DLD1 (cell line): Measurements from ENCODE around the gene ZNF280D.
"Not testable (repeated sequence)": the region's sequence is repeated elsewhere in the genome, so short reads cannot be mapped to it uniquely, and the experiment has no call there.

Experiments
- in situ Hi-C: cut with HindIII; loops from 2 replicates; pipeline ENCODE4 v1.10.0; 2017; ENCODE audit warnings: low sequenced_read_pairs

Gene ZNF280D

DNA sequence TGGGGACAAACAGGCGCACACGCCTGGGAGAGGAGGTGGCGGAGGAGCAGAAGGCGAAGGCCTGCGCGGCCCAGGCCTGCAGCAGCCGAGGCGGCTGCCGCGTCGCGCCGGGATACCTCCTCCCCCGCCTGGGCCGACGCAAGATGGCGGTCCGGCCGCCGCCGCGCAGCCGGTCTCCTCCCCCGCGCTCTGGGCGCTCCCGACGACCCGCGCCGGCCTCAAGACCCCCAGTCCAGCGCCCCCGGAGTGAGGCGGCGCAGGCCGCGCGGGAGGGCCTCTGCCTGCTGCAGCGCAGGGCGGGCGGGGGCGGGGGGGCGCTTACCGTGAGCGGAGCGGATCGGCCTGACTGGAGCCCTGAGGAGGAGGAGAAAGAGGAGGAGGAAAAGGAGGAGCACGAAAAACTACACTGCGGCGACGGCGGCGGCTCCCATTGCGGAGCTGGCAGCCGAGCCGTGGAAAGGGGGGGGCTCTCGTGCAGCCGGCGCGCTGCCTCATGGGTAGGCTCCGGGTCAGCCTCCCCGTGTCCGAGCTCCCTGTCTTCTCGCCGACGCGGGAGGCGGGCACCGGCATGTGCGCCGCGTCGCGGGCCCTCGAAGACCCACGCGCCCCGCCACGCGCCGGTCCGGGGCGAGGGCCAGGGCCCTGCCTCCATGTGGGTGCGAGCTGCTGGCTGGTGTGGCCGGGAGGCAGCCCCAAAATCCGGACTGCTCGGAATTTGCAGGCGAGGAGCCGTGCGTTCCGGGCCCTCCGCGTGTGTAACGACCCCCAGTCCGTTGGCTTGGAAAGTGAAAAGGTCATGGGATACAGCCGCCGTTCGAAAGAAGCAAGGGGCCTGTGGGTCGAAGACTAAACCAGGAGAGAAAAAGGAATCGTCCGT is at the start of gene ZNF280D:
Gene ZNF280D (minus strand): TSS at position 374 of the 877 bp plus-strand sequence. CDS start 26,400 bp downstream, outside the sequence.
- in situ Hi-C loops, result no loop called here

DNA sequence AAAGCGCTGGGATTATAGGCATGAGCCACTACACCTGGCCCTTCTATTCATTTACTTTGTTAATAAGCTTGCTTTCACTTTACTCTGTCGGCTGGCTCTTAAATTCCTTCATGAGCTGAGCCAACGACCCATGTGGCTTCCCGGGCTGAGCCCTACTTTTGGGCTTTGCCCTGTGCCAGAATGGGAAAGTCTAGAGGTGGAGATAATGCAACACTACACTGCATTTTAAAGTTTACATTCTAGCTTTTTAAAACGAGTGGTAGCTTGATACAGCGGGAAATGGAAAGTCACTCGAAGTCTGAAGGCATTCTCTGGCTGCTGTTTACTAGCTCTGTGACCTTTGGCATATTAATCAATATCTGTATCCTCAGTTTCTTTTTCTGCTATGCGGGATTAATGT is 49.0 kb upstream of the ZNF280D start:
- in situ Hi-C loops, result no loop called here

GRCh38 chr15:56781666-56782065 is 48.4 kb upstream of the ZNF280D start:
- in situ Hi-C loops, result no loop called here

DNA sequence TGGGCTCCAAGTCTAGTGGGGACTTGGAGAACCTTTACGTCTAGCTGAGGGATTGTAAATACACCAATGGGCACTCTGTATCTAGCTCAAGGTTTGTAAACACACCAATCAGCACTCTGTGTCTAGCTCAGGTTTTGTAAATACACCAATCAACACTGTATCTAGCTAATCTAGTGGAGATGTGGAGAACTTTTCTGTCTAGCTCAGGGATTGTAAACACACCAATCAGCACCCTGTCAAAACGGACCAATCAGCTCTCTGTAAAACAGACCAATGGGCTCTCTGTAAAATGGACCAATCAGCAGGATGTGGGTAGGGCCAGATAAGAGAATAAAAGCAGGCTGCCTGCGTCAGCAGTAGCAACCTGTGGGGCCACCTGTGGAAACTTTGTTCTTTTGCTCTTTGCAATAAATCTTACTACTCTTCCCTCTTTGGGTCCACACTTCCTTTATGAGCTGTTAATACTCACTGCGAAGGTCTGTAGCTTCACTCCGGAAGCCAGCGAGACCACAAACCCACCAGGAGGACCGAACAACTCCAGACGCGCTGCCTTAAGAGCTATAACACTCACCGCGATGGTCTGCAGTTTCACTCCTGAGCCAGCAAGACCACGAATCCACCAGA is 46.9 kb upstream of the ZNF280D start:
- in situ Hi-C loops, result not testable (repeated sequence)

GRCh38 chr15:56779449-56779848 is 46.1 kb upstream of the ZNF280D start:
- in situ Hi-C loops, result not testable (repeated sequence)

- in situ Hi-C loops, result no loop called here
Observed at GRCh38 chr15:56778761-56779160, 45.5 kb upstream of the ZNF280D start.

DNA sequence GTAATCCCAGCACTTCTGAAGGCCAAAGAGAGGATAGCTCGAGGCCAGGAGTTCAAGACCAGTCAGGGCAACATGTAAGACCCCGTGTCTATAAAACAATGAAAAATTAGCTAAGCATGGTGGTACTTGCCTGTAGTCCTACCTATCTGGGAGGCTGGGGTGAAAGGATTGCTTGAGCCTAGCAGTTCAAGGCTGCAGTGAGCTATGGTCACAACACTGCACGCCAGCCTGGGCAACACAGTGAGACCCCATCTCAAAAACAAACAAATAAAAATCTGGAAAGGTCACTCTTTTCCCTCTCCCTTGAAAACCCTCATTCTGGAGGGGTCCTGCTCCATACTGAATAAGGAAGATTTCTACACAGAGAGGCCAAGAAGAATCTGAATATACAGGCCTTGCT is 43.5 kb upstream of the ZNF280D start:
- in situ Hi-C loops, result no loop called here

DNA sequence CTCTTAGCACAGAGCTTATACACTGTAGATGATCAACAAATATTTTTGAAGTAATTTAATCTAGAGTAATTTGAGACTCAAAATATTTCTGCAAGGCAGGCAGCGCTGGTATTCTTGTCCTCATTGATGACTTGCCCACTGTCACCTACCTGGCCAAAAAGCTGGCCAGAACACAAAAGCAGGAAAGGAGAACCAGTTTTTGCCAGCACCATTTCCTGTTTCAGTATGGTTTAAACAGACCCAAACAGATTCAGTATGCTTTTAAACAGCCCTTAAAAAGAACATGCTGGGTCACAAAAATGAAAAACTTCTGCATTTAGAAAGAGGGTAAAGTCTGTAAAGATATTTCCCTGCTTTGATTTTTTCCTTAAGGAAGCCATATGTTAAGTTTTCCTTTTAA is 42.3 kb upstream of the ZNF280D start:
- in situ Hi-C loops, result no loop called here

- in situ Hi-C loops, result no loop called here
Observed at GRCh38 chr15:56774356-56774755, 41.0 kb upstream of the ZNF280D start.

DNA sequence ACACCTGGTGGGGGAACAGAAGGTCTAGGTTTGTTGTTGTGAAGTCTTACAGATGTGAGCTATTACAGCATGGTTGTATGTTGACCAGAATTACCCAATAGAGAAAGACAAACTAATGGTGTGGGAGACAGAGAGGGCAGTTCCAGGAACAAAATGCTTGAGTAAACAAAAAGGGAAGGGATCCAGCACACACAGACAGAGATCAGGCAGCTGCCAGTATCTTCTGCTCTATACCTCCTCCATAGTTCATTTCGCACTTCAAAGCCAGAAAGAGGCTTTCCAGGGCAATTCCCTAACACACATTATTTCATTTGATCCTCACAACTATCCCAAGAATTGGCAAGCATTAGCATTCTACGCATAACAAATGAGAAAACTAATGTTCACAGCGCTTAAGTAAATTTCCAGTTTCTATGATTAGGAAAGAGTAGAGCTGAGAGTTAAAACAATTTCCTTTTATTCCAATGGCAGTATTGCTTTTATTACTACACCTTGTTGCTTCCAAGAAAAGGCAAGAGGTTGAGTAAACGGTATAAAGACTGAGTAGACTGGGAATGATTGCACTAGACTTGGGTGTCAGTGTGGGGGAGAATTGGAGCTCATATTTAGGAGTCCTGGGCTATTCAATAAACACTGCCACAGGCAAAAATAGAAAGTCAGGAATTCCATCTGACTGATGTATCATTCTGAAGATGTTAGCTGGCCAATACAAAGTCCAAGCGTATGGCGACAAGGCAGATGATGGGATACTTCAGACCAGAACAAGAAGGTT is 39.7 kb upstream of the ZNF280D start:
- in situ Hi-C loops, result no loop called here

DNA sequence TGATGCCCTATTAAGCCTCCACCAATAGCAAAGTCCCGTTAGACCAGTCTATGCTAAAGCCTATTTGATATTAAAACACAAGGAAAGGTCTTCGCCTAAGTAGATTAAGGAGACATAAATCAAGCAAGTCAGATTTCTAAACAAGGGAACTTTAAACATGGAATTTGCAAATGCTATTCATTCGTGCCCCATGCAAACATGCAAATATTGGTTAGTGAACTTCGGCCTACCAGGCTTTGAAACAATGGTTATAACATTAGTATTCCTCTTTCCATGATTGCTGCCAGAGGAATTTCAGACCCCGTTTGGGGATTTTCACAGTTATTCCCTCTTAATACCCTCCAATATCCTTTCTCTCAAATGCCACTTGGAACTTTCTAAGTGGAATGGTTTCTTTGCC is 36.9 kb upstream of the ZNF280D start:
- in situ Hi-C loops, result no loop called here

GRCh38 chr15:56767315-56767714 is 34.0 kb upstream of the ZNF280D start:
- in situ Hi-C loops, result no loop called here

- in situ Hi-C loops, result no loop called here
Observed at GRCh38 chr15:56765251-56765650, 31.9 kb upstream of the ZNF280D start.

DNA sequence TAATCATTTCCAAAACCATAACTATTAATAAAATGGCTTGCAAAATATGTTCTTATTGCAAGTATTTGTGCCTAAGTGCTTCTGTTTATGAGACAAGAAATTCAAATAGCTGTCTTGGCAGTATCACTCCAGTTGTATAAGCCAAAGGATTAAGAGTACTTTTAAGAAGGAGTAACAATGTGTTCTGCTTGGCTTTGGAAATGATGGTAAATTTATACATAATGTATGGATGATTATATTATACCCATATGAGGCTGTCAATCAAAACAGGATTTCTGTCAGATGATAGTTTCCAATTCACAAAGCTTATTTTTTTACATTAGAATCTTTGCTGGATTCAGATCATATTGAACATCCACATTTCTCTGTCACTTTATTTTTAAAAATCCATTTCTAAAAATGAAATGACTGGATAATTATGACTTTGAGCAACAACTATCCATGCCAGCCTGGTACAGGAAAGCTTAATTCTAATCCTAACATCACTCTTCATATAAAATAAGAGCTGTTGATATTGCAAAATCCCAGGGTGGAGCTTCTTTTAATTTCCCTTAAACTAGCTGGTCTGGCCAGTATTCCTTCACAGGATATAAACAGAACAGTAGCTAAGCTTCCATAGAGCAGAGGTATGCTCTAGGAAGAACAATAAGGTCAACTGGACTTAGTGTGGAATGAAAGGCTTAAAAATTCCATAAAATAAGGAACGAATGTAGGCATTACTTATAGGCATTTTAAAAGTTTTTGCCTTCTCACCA is 30.0 kb upstream of the ZNF280D start:
- in situ Hi-C loops, result no loop called here

- in situ Hi-C loops, result no loop called here
Observed at GRCh38 chr15:56760186-56760585, 26.9 kb upstream of the ZNF280D start.

DNA sequence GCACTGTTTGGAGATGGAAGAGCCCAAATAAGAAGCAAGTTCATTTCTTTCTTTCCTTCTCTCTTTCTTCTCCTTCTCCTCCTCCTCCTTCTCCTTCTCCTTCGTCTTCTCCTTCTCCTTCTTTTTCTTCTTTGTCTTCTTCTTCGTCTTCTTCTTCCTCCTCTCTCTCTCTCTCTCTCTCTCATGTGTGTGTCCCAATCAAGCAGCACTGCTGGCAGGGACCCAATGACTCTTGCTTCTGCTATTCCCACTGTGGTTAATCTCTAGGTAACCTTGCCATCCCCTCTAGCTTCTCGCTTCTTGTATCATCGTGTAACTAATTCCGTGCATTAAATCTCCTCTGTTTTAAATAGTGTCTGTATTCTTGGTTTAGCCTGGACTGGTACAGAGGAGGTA is 26.1 kb upstream of the ZNF280D start:
- in situ Hi-C loops, result no loop called here

DNA sequence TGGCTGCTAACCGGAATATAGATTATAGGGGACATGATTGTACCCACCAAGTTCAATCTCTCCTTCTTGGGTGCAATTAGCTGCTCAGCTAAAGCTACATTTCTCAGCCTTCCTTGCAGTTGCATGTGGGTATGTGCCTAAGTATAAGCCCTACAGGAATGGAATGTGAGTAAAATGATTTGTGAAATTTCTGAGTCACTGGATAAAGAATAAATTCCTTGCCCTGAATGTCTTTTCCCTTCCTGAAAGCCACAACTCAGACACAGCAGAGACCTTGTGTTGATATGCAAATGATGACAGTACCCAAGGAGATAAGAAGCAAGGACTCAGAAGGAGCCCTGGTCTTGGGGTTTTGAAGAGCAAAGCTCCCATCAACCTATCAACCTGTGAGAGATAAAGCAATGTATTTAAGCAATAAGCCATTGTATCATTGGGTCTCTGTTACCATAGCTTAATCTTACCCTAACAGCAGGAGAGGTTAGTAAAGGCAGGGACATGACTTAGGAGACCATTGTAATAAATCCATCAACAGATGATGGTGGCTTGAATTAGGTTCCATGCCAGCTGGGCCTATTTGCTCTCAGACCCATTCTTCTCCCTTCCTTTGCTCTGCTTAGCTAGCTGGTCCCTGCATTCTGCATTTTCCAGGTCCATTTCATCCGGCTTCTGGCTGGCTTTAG is 25.6 kb upstream of the ZNF280D start:
- in situ Hi-C loops, result no loop called here

GRCh38 chr15:56757875-56758274 is 24.6 kb upstream of the ZNF280D start:
- in situ Hi-C loops, result no loop called here

GRCh38 chr15:56754772-56755370 is 21.6 kb upstream of the ZNF280D start:
- in situ Hi-C loops, result no loop called here

- in situ Hi-C loops, result no loop called here
Observed at GRCh38 chr15:56752986-56753385, 19.7 kb upstream of the ZNF280D start.
